HepG2 (cell line): ENCODE results near the gene NPB. TPM values are rescaled to one million over a fixed set of nuclear protein-coding genes. Genes with fewer than 3 reads are reported as not detected.

Source experiments
- ESRRA ChIP-seq: sonication (generic); formaldehyde crosslinking; IDR thresholded peaks from 2 replicates; pipeline ENCODE4 v1.5.1; 2020; ENCODE audit warnings: mild to moderate bottlenecking, low read depth, missing genetic modification reagents
- FUBP1 ChIP-seq: sonication (generic); formaldehyde crosslinking; IDR thresholded peaks from 2 replicates; pipeline ENCODE4 v1.5.1; 2020; ENCODE audit warnings: missing genetic modification reagents, mild to moderate bottlenecking, borderline replicate concordance
- GATA4 ChIP-seq: sonication (generic); IDR thresholded peaks from 2 replicates; pipeline ENCODE4 v1.6.1; 2016; ENCODE audit warnings: antibody characterized with exemption, low read depth, borderline replicate concordance
- MATR3 ChIP-seq: sonication (generic); formaldehyde crosslinking; IDR thresholded peaks from 2 replicates; pipeline ENCODE4 v1.4.0; 2020; ENCODE audit warnings: missing genetic modification reagents
- MNT ChIP-seq: fragments of 450-650 bp; IDR thresholded peaks from 2 replicates; pipeline ENCODE4 v1.6.1; 2016
- NFATC3 ChIP-seq: sonication (generic); formaldehyde crosslinking; IDR thresholded peaks from 2 replicates; pipeline ENCODE4 v1.5.1; 2020; ENCODE audit warnings: mild to moderate bottlenecking, missing genetic modification reagents
- NFE2L2 ChIP-seq: fragments of 150-350 bp; IDR thresholded peaks from 2 replicates; pipeline ENCODE4 v1.6.1; 2014; ENCODE audit warnings: low read length
- PHB2 ChIP-seq: fragments of 450-650 bp; IDR thresholded peaks from 2 replicates; pipeline ENCODE4 v1.6.1; 2018; ENCODE audit not compliant: partially characterized antibody
- TGIF2 ChIP-seq: IDR thresholded peaks from 2 replicates; pipeline ENCODE4 v1.6.1; 2016; ENCODE audit warnings: control low read depth, missing compliant biosample characterization
- TOE1 ChIP-seq: sonication (generic); formaldehyde crosslinking; IDR thresholded peaks from 2 replicates; pipeline ENCODE4 v1.4.0; 2020; ENCODE audit warnings: mild to moderate bottlenecking, missing genetic modification reagents
- TP53 ChIP-seq: sonication (generic); formaldehyde crosslinking; conservative IDR thresholded peaks from 2 replicates; pipeline ENCODE4 v1.4.0; 2020; ENCODE audit warnings: missing genetic modification reagents
- ZC3H13 ChIP-seq: sonication (generic); formaldehyde crosslinking; IDR thresholded peaks from 2 replicates; pipeline ENCODE4 v1.8.1; 2023; ENCODE audit warnings: mild to moderate bottlenecking, missing genetic modification reagents, moderate library complexity
- ZNF432 ChIP-seq: sonication (generic); formaldehyde crosslinking; IDR thresholded peaks from 2 replicates; pipeline ENCODE4 v1.5.0; 2020; ENCODE audit warnings: missing genetic modification reagents, mild to moderate bottlenecking, borderline replicate concordance
- ZNF510 ChIP-seq: sonication (generic); formaldehyde crosslinking; IDR thresholded peaks from 2 replicates; pipeline ENCODE4 v1.4.0; 2020; ENCODE audit warnings: low read depth, mild to moderate bottlenecking, missing genetic modification reagents
- ZNF605 ChIP-seq: sonication (generic); formaldehyde crosslinking; IDR thresholded peaks from 2 replicates; pipeline ENCODE4 v1.8.0; 2022; ENCODE audit warnings: mild to moderate bottlenecking, missing genetic modification reagents
- ZSCAN25 ChIP-seq: sonication (generic); formaldehyde crosslinking; IDR thresholded peaks from 2 replicates; pipeline ENCODE4 v1.8.0; 2022; ENCODE audit warnings: mild to moderate bottlenecking, missing genetic modification reagents
- polyA plus RNA-seq, 8 experiments: library from polyadenylated mRNA; depleted of rRNA in 3 of 8; stranded (reverse) in 7 of 8; unstranded in 1 of 8; fragments of >200 nt; fragmentation: Illumina TruSeq in 4 of 8; extraction: Trizol in 4 of 8; gene quantifications; 2 replicates each; pipeline versions ENCODE4 v1.2.1 to v1.2.3, GENCODE V29; 2011 to 2016; ENCODE audit warnings: low read depth in 4 of 8, missing spikeins in 1 of 8, mixed read lengths in 1 of 8; ENCODE audit not compliant: insufficient read depth in 1 of 8
- total RNA-seq, 5 experiments: library from RNA; depleted of rRNA; stranded (reverse); fragments of >200 nt; fragmentation: Illumina TruSeq; extraction: Trizol; gene quantifications; 2 replicates each; pipeline ENCODE4 v1.2.3, GENCODE V29; 2016; ENCODE audit warnings: low read depth in 1 of 5
- TF ChIP-seq, protein P1 (sequence below): sonication (generic); formaldehyde crosslinking; IDR thresholded peaks from 2 replicates; pipeline ENCODE4 v1.8.0; 2022; ENCODE audit warnings: mild to moderate bottlenecking, missing genetic modification reagents, borderline replicate concordance
- TF ChIP-seq, protein P2 (sequence below): sonication (generic); formaldehyde crosslinking; IDR thresholded peaks from 2 replicates; pipeline ENCODE4 v1.8.0; 2022; ENCODE audit warnings: mild to moderate bottlenecking, missing genetic modification reagents; ENCODE audit not compliant: insufficient replicate concordance
- TF ChIP-seq, protein P3 (sequence below): IDR thresholded peaks from 2 replicates; pipeline ENCODE4 v1.6.1; 2012; ENCODE audit warnings: inconsistent platforms
- TF ChIP-seq, protein P4 (sequence below): sonication (generic); formaldehyde crosslinking; conservative IDR thresholded peaks from 2 replicates; pipeline ENCODE4 v1.8.0; 2022; ENCODE audit warnings: low read depth, missing genetic modification reagents

Gene NPB
- total and polyA plus RNA-seq, 2 of the 13 experiments (the other 11 are each of a cell fraction or from before 2014, with no cell fraction given), result 0.11 to 0.93 TPM

DNA sequence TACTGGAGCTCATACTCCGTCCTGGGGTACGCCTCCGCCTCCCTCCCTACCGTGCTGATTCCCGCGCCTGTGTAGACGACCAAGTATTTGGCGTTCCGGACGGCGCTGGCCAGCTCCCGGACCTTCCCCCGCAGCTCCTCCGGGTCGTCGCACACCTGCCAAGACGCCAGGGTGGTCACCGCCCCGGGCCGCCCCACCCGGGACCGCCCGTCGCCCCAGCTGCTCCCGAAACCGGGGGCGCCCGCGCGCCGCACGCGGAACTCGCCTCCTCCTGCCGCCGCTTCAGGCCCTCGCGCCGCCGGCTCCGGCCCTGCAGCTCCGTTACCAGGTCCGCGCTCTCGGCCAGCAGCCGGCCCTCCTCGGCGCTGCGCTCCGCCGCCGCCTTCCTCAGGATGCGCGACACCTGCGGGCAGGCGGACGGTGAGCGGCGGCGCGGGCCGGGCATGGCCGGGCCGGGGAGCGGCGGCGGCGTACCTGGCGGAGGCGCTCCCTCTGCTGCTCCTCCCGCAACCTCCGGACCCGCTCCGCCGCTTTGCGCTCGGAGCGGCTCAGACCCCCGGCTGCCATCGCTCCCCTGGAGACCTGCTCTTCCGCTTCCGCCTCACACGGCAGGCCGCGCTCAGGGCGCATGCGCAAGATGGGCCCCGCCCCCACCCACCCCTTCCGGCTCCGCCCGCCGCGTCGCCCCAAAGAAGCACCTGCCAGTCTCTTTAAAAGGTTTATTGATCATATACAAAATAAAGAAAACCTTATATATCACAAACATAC is 15.7 kb downstream of the NPB start, which contains the start of gene SIRT7 (continued):
- no peak for TF ChIP-seq PHB2
- peak; percentile 74; the same call in 1 of the 2 replicates for TF ChIP-seq ZC3H13
- TF ChIP-seq TP53, result no peak
- TF ChIP-seq, protein P1, sequence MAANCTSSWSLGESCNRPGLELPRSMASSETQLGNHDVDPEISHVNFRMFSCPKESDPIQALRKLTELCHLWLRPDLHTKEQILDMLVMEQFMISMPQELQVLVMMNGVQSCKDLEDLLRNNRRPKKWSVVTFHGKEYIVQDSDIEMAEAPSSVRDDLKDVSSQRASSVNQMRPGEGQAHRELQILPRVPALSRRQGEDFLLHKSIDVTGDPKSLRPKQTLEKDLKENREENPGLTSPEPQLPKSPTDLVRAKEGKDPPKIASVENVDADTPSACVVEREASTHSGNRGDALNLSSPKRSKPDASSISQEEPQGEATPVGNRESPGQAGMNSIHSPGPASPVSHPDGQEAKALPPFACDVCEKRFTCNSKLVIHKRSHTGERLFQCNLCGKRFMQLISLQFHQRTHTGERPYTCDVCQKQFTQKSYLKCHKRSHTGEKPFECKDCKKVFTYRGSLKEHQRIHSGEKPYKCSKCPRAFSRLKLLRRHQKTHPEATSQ (CRISPR knock-in tag), result no peak
- peak; percentile 37; the same call in 1 of the 2 replicates for TF ChIP-seq ZSCAN25 (CRISPR knock-in tag)
- no peak for TF ChIP-seq ZNF432
- no peak for TF ChIP-seq GATA4
- TF ChIP-seq, protein P2, sequence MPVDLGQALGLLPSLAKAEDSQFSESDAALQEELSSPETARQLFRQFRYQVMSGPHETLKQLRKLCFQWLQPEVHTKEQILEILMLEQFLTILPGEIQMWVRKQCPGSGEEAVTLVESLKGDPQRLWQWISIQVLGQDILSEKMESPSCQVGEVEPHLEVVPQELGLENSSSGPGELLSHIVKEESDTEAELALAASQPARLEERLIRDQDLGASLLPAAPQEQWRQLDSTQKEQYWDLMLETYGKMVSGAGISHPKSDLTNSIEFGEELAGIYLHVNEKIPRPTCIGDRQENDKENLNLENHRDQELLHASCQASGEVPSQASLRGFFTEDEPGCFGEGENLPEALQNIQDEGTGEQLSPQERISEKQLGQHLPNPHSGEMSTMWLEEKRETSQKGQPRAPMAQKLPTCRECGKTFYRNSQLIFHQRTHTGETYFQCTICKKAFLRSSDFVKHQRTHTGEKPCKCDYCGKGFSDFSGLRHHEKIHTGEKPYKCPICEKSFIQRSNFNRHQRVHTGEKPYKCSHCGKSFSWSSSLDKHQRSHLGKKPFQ (CRISPR knock-in tag), result no peak
- no peak for TF ChIP-seq FUBP1 (CRISPR knock-in tag)
- TF ChIP-seq MNT, result no peak
- no peak for TF ChIP-seq NFATC3
- TF ChIP-seq NFE2L2, result no peak
- TF ChIP-seq ESRRA (CRISPR knock-in tag), result no peak
- TF ChIP-seq MATR3 (CRISPR knock-in tag), result no peak
- TF ChIP-seq TOE1 (CRISPR knock-in tag), result no peak; the same call in 1 of the 2 replicates
- no peak for TF ChIP-seq ZNF605 (CRISPR knock-in tag)
- TF ChIP-seq, protein P3, sequence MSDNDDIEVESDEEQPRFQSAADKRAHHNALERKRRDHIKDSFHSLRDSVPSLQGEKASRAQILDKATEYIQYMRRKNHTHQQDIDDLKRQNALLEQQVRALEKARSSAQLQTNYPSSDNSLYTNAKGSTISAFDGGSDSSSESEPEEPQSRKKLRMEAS, result peak; percentile 60
- TF ChIP-seq, protein P4, sequence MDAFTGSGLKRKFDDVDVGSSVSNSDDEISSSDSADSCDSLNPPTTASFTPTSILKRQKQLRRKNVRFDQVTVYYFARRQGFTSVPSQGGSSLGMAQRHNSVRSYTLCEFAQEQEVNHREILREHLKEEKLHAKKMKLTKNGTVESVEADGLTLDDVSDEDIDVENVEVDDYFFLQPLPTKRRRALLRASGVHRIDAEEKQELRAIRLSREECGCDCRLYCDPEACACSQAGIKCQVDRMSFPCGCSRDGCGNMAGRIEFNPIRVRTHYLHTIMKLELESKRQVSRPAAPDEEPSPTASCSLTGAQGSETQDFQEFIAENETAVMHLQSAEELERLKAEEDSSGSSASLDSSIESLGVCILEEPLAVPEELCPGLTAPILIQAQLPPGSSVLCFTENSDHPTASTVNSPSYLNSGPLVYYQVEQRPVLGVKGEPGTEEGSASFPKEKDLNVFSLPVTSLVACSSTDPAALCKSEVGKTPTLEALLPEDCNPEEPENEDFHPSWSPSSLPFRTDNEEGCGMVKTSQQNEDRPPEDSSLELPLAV, result no peak
- TF ChIP-seq ZNF510 (CRISPR knock-in tag), result no peak
- no peak; the same call in 1 of the 2 replicates for TF ChIP-seq TGIF2 (CRISPR knock-in tag)
